Caco-2 (cell line): ENCODE results near the gene AKAIN1. TPM values are rescaled to one million over a fixed set of nuclear protein-coding genes. Genes with fewer than 3 reads are reported as not detected.
A peak's percentile ranks its signal among the peaks of the same experiment; 100 is the strongest.

Source experiments
- BruUV-seq: library from RNA; stranded (reverse); fragments of 400-500 nt; replicated peaks from 2 replicates; lab custom pipeline; 2021; lab: Mats Ljungman, UMichigan
- CTCF ChIA-PET: fragments of 300-600 bp; sonication (Branson Sonifier 250); formaldehyde crosslinking; loops from one replicate; lab custom pipeline; 2022; ENCODE audit warnings: antibody characterized with exemption; lab: Charles Lee
- POLR2A ChIA-PET: fragments of 300-600 bp; sonication (Branson Sonifier 250); formaldehyde crosslinking; loops from one replicate; lab custom pipeline; 2022; ENCODE audit warnings: antibody characterized with exemption; lab: Charles Lee
- DNase-seq, 2 experiments: peaks; one replicate each; pipeline versions ENCODE4 v3.0.0 to v3.0.0-alpha.2; 2020 to 2022
- H3K27me3 ChIP-seq: replicated peaks from 2 replicates; pipeline ENCODE4 v1.6.0; 2011; ENCODE audit warnings: low read length; ENCODE audit not compliant: control insufficient read depth, insufficient read depth
- H3K36me3 ChIP-seq: 2 replicates; pipeline ENCODE4 v1.5.1; 2011; ENCODE audit warnings: low read length; ENCODE audit not compliant: control insufficient read depth, insufficient read depth
- H3K4me1 ChIP-seq: fragments of 250-450 bp; sonication (Bioruptor Pico); 2 replicates; pipeline ENCODE4 v1.5.1; 2020; ENCODE audit warnings: mild to moderate bottlenecking
- H3K4me3 ChIP-seq: 2 replicates; pipeline ENCODE4 v1.5.1; 2011; ENCODE audit warnings: low read depth, mild to moderate bottlenecking, control low read depth, low read length
- H3K9me3 ChIP-seq: fragments of 250-450 bp; sonication (Bioruptor Pico); 2 replicates; pipeline ENCODE4 v1.5.1; 2020; ENCODE audit warnings: mild to moderate bottlenecking, moderate library complexity
- H3K27ac Mint-ChIP-seq: one replicate; pipeline ENCODE4 v1.8.0; 2022; ENCODE audit warnings: mixed read lengths; ENCODE audit not compliant: unreplicated experiment
- H3K27me3 Mint-ChIP-seq: one replicate; pipeline ENCODE4 v1.8.0; 2022; ENCODE audit warnings: mixed read lengths; ENCODE audit not compliant: insufficient read depth, unreplicated experiment
- H3K36me3 Mint-ChIP-seq: one replicate; pipeline ENCODE4 v1.8.0; 2022; ENCODE audit warnings: mild to moderate bottlenecking, mixed read lengths; ENCODE audit not compliant: insufficient read depth, unreplicated experiment
- H3K4me1 Mint-ChIP-seq: one replicate; pipeline ENCODE4 v1.8.0; 2022; ENCODE audit warnings: low read depth, mixed read lengths; ENCODE audit not compliant: unreplicated experiment
- H3K4me3 Mint-ChIP-seq: one replicate; pipeline ENCODE4 v1.8.0; 2022; ENCODE audit warnings: mild to moderate bottlenecking, moderate library complexity, mixed read lengths; ENCODE audit not compliant: unreplicated experiment
- H3K9me3 Mint-ChIP-seq: one replicate; pipeline ENCODE4 v1.8.0; 2022; ENCODE audit warnings: mixed read lengths; ENCODE audit not compliant: unreplicated experiment
- intact Hi-C: fragments of 100-400 bp; cut with micrococcal nuclease; formaldehyde crosslinking; loops from one replicate; pipeline ENCODE4 v1.10.0; 2022; ENCODE audit not compliant: unreplicated experiment
- total RNA-seq: library from RNA; stranded (reverse); gene quantifications from 2 replicates; pipeline ENCODE4 v1.2.3, GENCODE V29; 2022
- TF ChIP-seq, protein P1 (sequence below), 2 experiments: fragments of 200-600 bp in 1 of 2; IDR thresholded peaks; 1 replicate in 1 of 2; 2 replicates in 1 of 2; pipeline versions ENCODE4 v1.5.1 to v1.8.0; 2011 to 2022; ENCODE audit warnings: antibody characterized with exemption in 1 of 2, control low read depth in 1 of 2, inconsistent platforms in 1 of 2, low read depth in 1 of 2, low read length in 1 of 2, mild to moderate bottlenecking in 1 of 2, moderate library complexity in 1 of 2; ENCODE audit not compliant: insufficient read depth in 1 of 2, severe bottlenecking in 1 of 2, unreplicated experiment in 1 of 2

AKAIN1 gene
- total RNA-seq, 1 experiment from 2014 or later: not detected

DNA sequence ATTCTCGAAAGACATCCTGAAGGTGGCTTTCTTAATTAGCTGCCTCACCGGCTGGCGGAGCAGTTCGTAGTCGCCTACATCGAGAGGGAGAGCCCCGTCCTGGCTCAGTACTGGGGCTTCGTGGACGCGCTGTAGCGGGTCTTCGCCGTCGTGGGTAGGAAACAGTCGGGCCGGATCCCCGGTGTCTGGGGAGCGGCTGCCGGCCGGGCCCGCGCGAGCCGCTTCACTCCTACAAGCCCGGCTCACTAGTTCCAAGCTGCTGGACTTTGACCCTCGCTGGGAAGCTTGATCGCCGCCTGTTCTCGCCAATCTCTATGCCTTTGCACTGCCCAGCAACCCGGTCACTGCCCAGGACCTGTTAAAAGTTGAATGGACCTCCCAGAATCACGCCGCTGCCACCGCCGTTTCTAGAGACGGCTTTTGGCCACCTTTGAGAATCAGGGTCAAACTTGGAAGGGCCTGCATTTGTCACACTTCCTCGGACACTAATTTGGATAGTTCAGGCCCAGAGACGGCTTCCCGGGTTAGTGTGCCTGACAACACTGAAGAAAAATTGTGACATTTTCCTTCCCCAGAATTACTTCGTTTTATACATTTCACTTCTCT is 41.4 kb upstream of the AKAIN1 start:
- TF ChIP-seq, protein P1, sequence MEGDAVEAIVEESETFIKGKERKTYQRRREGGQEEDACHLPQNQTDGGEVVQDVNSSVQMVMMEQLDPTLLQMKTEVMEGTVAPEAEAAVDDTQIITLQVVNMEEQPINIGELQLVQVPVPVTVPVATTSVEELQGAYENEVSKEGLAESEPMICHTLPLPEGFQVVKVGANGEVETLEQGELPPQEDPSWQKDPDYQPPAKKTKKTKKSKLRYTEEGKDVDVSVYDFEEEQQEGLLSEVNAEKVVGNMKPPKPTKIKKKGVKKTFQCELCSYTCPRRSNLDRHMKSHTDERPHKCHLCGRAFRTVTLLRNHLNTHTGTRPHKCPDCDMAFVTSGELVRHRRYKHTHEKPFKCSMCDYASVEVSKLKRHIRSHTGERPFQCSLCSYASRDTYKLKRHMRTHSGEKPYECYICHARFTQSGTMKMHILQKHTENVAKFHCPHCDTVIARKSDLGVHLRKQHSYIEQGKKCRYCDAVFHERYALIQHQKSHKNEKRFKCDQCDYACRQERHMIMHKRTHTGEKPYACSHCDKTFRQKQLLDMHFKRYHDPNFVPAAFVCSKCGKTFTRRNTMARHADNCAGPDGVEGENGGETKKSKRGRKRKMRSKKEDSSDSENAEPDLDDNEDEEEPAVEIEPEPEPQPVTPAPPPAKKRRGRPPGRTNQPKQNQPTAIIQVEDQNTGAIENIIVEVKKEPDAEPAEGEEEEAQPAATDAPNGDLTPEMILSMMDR (IDR thresholded peaks at IDR 0.05; ENCODE audit: insufficient read depth in 1 of 2, low read depth in 1 of 2, low read length in 1 of 2, severe bottlenecking in 1 of 2, unreplicated experiment in 1 of 2): no peak
- peaks cover 5% of the 10 kb centered on the region; the same call in 1 of the 2 replicates for H3K4me1 ChIP-seq
- Mint-ChIP-seq H3K9me3 (no peaks in the 10 kb centered on the region), H3K36me3 (peaks cover 15% of the 10 kb centered on the region), H3K27ac (peak overlapping the region; percentile 98), H3K4me1 (no peaks in the 10 kb centered on the region), H3K4me3 (peak overlapping the region; percentile 93), H3K27me3 (no peaks in the 10 kb centered on the region)
- no peaks in the 10 kb centered on the region for H3K27me3 ChIP-seq
- no TSS peak for BruUV-seq
- peak; percentile 74 to 81 for DNase-seq
- POLR2A ChIA-PET: interaction anchor here (0.6 to 2.3 kb wide), 2 partner anchors 57 to 95 kb away, joined by 4 to 58 read pairs; partner anchors contain the start of gene ZBTB14
- intact Hi-C loops: loop anchor here (1.0 to 5.0 kb wide), 3 partner anchors 58 to 166 kb away; no protein-coding TSS in a partner anchor
- peaks cover 3% of the 10 kb centered on the region; the same call in 1 of the 2 replicates for H3K36me3 ChIP-seq
- H3K4me3 ChIP-seq: peak overlapping the region; percentile 87
- H3K9me3 ChIP-seq: no peaks in the 10 kb centered on the region
- CTCF ChIA-PET: interaction anchor here (0.6 to 1.6 kb wide), 2 partner anchors 56 to 58 kb away, joined by 3 to 5 read pairs; no protein-coding TSS in a partner anchor

GRCh38 chr18:5237723-5238370 is 40.8 kb upstream of the AKAIN1 start:
- ChIA-PET CTCF (interaction anchor here (0.6 to 1.6 kb wide), 4 partner anchors 11 to 59 kb away, joined by 3 to 5 read pairs (median 4); no protein-coding TSS in a partner anchor), POLR2A (interaction anchor here (2.3 kb wide), 1 partner anchor 58 kb away, joined by 58 read pairs; the partner anchor contains the start of gene ZBTB14)
- peaks cover 3% of the 10 kb centered on the region; the same call in 1 of the 2 replicates for H3K36me3 ChIP-seq
- TF ChIP-seq, protein P1 (IDR thresholded peaks at IDR 0.05; ENCODE audit: insufficient read depth in 1 of 2, low read depth in 1 of 2, low read length in 1 of 2, severe bottlenecking in 1 of 2, unreplicated experiment in 1 of 2): peak; percentile 45 to 46
- no TSS peak for BruUV-seq
- Mint-ChIP-seq H3K4me3 (peak overlapping the region; percentile 93), H3K27me3 (no peaks in the 10 kb centered on the region), H3K36me3 (peaks cover 15% of the 10 kb centered on the region), H3K4me1 (no peaks in the 10 kb centered on the region), H3K27ac (peak overlapping the region; percentile 98), H3K9me3 (no peaks in the 10 kb centered on the region)
- peak; percentile 83 to 93 for DNase-seq
- H3K9me3 ChIP-seq: no peaks in the 10 kb centered on the region
- H3K4me1 ChIP-seq: peaks cover 5% of the 10 kb centered on the region; the same call in 1 of the 2 replicates
- peak overlapping the region; percentile 87 for H3K4me3 ChIP-seq
- intact Hi-C loops: loop anchor here (1.0 to 5.0 kb wide), 4 partner anchors 41 to 166 kb away; partner anchors contain the start of gene AKAIN1
- H3K27me3 ChIP-seq: no peaks in the 10 kb centered on the region
